Measurements from ENCODE around the gene PRRC2A. TPM values are rescaled to one million over a fixed set of nuclear protein-coding genes. Genes with fewer than 3 reads are reported as not detected.

Gene PRRC2A
- total and polyA plus RNA-seq, 2 donors, result 35.3 to 148 TPM

GRCh38 chr6:31576897-31577578 is 43.5 kb upstream of the PRRC2A start:
- Histone ChIP-seq H3K27me3 (ENCODE audit: control insufficient read depth in 2 of 2, insufficient read depth in 1 of 2, low read length in 1 of 2) (no peaks in the 10 kb centered on the region), H3K27ac (ENCODE audit: low read depth in 1 of 2, low read length in 1 of 2) (no peak overlapping the region), H3K9me3 (ENCODE audit: control insufficient read depth in 2 of 2, insufficient read depth in 1 of 2, low read length in 1 of 2) (peaks cover 0 to 7% of the 10 kb centered on the region in 2 donors), H3K36me3 (ENCODE audit: control insufficient read depth in 2 of 2, insufficient read depth in 2 of 2, low read length in 1 of 2) (peaks cover 0 to 24% of the 10 kb centered on the region in 2 donors), H3K4me3 (ENCODE audit: low read length in 2 of 2) (peak overlapping the region in 1 of 2 donors; percentile 47), H3K4me1 (ENCODE audit: control insufficient read depth in 2 of 2, insufficient read depth in 2 of 2, low read length in 2 of 2) (peaks cover 18 to 90% of the 10 kb centered on the region in 2 donors)
- no peak for DNase-seq (ENCODE audit: low read depth in 6 of 9, low spot score in 9 of 9)
- 87% methylated on average over 19 of the region's 19 CpGs for WGBS

- DNase-seq (ENCODE audit: low read depth in 6 of 9, low spot score in 9 of 9), result no peak
- Histone ChIP-seq H3K36me3 (ENCODE audit: control insufficient read depth in 2 of 2, insufficient read depth in 2 of 2, low read length in 1 of 2) (peaks cover 0 to 24% of the 10 kb centered on the region in 2 donors), H3K9me3 (ENCODE audit: control insufficient read depth in 2 of 2, insufficient read depth in 1 of 2, low read length in 1 of 2) (peaks cover 0 to 10% of the 10 kb centered on the region in 2 donors), H3K27ac (ENCODE audit: low read depth in 1 of 2, low read length in 1 of 2) (no peak overlapping the region), H3K4me1 (ENCODE audit: control insufficient read depth in 2 of 2, insufficient read depth in 2 of 2, low read length in 2 of 2) (peaks cover 18 to 90% of the 10 kb centered on the region in 2 donors), H3K4me3 (ENCODE audit: low read length in 2 of 2) (no peak overlapping the region), H3K27me3 (ENCODE audit: control insufficient read depth in 2 of 2, insufficient read depth in 1 of 2, low read length in 1 of 2) (no peaks in the 10 kb centered on the region)
- 97% methylated on average over 3 of the region's 3 CpGs for WGBS
Measured at GRCh38 chr6:31577579-31577966, 42.9 kb upstream of the PRRC2A start.

DNA sequence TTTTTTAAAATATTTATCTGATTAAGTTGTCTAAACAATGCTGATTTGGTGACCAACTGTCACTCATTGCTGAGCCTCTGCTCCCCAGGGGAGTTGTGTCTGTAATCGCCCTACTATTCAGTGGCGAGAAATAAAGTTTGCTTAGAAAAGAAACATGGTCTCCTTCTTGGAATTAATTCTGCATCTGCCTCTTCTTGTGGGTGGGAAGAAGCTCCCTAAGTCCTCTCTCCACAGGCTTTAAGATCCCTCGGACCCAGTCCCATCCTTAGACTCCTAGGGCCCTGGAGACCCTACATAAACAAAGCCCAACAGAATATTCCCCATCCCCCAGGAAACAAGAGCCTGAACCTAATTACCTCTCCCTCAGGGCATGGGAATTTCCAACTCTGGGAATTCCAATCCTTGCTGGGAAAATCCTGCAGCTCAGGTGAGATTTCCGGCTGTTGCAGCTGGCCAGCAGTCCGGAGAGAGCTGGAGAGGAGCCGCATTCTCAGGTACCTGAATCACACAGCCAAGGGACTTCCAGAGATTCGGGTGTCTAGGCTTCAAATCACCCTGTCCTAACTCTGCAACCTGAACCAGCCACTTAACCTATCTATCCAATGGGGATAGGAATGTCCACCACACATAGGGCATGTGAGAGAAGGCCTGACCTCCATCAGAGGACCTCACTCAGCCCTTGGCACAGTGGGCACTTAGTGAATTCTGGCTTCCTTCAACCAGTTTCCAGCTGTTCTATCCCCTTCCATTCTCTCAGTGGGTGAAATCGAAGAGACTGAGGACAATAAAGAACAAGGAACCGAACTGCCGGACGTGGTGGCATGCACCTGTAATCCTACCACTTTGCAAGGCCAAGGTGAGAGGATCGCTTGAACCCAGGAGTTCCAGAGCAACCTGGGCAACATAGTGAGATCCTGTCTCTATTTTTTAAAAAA is 42.1 kb upstream of the PRRC2A start:
- Histone ChIP-seq H3K36me3 (ENCODE audit: control insufficient read depth in 2 of 2, insufficient read depth in 2 of 2, low read length in 1 of 2) (peaks cover 0 to 24% of the 10 kb centered on the region in 2 donors), H3K4me3 (ENCODE audit: low read length in 2 of 2) (no peak overlapping the region), H3K9me3 (ENCODE audit: control insufficient read depth in 2 of 2, insufficient read depth in 1 of 2, low read length in 1 of 2) (peaks cover 0 to 9% of the 10 kb centered on the region in 2 donors), H3K27me3 (ENCODE audit: control insufficient read depth in 2 of 2, insufficient read depth in 1 of 2, low read length in 1 of 2) (no peaks in the 10 kb centered on the region), H3K27ac (ENCODE audit: low read depth in 1 of 2, low read length in 1 of 2) (peak overlapping the region in 1 of 2 donors; percentile 26), H3K4me1 (ENCODE audit: control insufficient read depth in 2 of 2, insufficient read depth in 2 of 2, low read length in 2 of 2) (peaks cover 19 to 90% of the 10 kb centered on the region in 2 donors)
- 97% methylated on average over 12 of the region's 12 CpGs for WGBS
- DNase-seq (ENCODE audit: low read depth in 6 of 9, low spot score in 9 of 9), result no peak

- H3K4me1 ChIP-seq (ENCODE audit: control insufficient read depth in 2 of 2, insufficient read depth in 2 of 2, low read length in 2 of 2), result peaks cover 21 to 90% of the 10 kb centered on the region in 2 donors
- 97% methylated on average over 3 of the region's 3 CpGs for WGBS
- no peak for DNase-seq (ENCODE audit: low read depth in 6 of 9, low spot score in 9 of 9)
- H3K27ac ChIP-seq (ENCODE audit: low read depth in 1 of 2, low read length in 1 of 2), result no peak overlapping the region
- no peaks in the 10 kb centered on the region for H3K27me3 ChIP-seq (ENCODE audit: control insufficient read depth in 2 of 2, insufficient read depth in 1 of 2, low read length in 1 of 2)
- H3K4me3 ChIP-seq (ENCODE audit: low read length in 2 of 2), result peak overlapping the region in 1 of 2 donors; percentile 84
- peaks cover 0 to 9% of the 10 kb centered on the region in 2 donors for H3K9me3 ChIP-seq (ENCODE audit: control insufficient read depth in 2 of 2, insufficient read depth in 1 of 2, low read length in 1 of 2)
- peaks cover 0 to 24% of the 10 kb centered on the region in 2 donors for H3K36me3 ChIP-seq (ENCODE audit: control insufficient read depth in 2 of 2, insufficient read depth in 2 of 2, low read length in 1 of 2)
Measured at GRCh38 chr6:31579119-31579505, 41.4 kb upstream of the PRRC2A start.

- peak overlapping the region; percentile 68 to 84 for H3K4me3 ChIP-seq (ENCODE audit: low read length in 2 of 2)
- no peak for DNase-seq (ENCODE audit: low read depth in 6 of 9, low spot score in 9 of 9)
Measured at GRCh38 chr6:31579546-31580437, 40.7 kb upstream of the PRRC2A start.

GRCh38 chr6:31580438-31580740 is 40.1 kb upstream of the PRRC2A start:
- peaks cover 32 to 90% of the 10 kb centered on the region in 2 donors for H3K4me1 ChIP-seq (ENCODE audit: control insufficient read depth in 2 of 2, insufficient read depth in 2 of 2, low read length in 2 of 2)
- H3K27me3 ChIP-seq (ENCODE audit: control insufficient read depth in 2 of 2, insufficient read depth in 1 of 2, low read length in 1 of 2), result no peaks in the 10 kb centered on the region
- peaks cover 0 to 9% of the 10 kb centered on the region in 2 donors for H3K9me3 ChIP-seq (ENCODE audit: control insufficient read depth in 2 of 2, insufficient read depth in 1 of 2, low read length in 1 of 2)
- WGBS, result 41% methylated on average over 11 of the region's 11 CpGs
- peak overlapping the region; percentile 98 for H3K27ac ChIP-seq (ENCODE audit: low read depth in 1 of 2, low read length in 1 of 2)
- H3K4me3 ChIP-seq (ENCODE audit: low read length in 2 of 2), result peak overlapping the region; percentile 68 to 84
- peaks cover 0 to 24% of the 10 kb centered on the region in 2 donors for H3K36me3 ChIP-seq (ENCODE audit: control insufficient read depth in 2 of 2, insufficient read depth in 2 of 2, low read length in 1 of 2)
- no peak for DNase-seq (ENCODE audit: low read depth in 6 of 9, low spot score in 9 of 9)

More at GRCh38 chr6:31579546-31580437, 40.7 kb upstream of the PRRC2A start:
- Histone ChIP-seq H3K27ac (ENCODE audit: low read depth in 1 of 2, low read length in 1 of 2) (peak overlapping the region; percentile 21 to 98), H3K36me3 (ENCODE audit: control insufficient read depth in 2 of 2, insufficient read depth in 2 of 2, low read length in 1 of 2) (peaks cover 0 to 24% of the 10 kb centered on the region in 2 donors), H3K9me3 (ENCODE audit: control insufficient read depth in 2 of 2, insufficient read depth in 1 of 2, low read length in 1 of 2) (peaks cover 0 to 9% of the 10 kb centered on the region in 2 donors), H3K4me1 (ENCODE audit: control insufficient read depth in 2 of 2, insufficient read depth in 2 of 2, low read length in 2 of 2) (peaks cover 27 to 90% of the 10 kb centered on the region in 2 donors), H3K27me3 (ENCODE audit: control insufficient read depth in 2 of 2, insufficient read depth in 1 of 2, low read length in 1 of 2) (no peaks in the 10 kb centered on the region)
- WGBS, result 96% methylated on average over 8 of the region's 8 CpGs

GRCh38 chr6:31580807-31581433 is 39.6 kb upstream of the PRRC2A start:
- peaks cover 0 to 9% of the 10 kb centered on the region in 2 donors for H3K9me3 ChIP-seq (ENCODE audit: control insufficient read depth in 2 of 2, insufficient read depth in 1 of 2, low read length in 1 of 2)
- H3K27ac ChIP-seq (ENCODE audit: low read depth in 1 of 2, low read length in 1 of 2), result peak overlapping the region; percentile 98
- WGBS, result under 1% methylated on average over 62 of the region's 62 CpGs
- H3K4me1 ChIP-seq (ENCODE audit: control insufficient read depth in 2 of 2, insufficient read depth in 2 of 2, low read length in 2 of 2), result peaks cover 36 to 90% of the 10 kb centered on the region in 2 donors
- peak overlapping the region; percentile 68 to 84 for H3K4me3 ChIP-seq (ENCODE audit: low read length in 2 of 2)
- DNase-seq (ENCODE audit: low read depth in 6 of 9, low spot score in 9 of 9), result peak in 6 of 9 donors; percentile 71 to 93 (median 86)
- peaks cover 0 to 24% of the 10 kb centered on the region in 2 donors for H3K36me3 ChIP-seq (ENCODE audit: control insufficient read depth in 2 of 2, insufficient read depth in 2 of 2, low read length in 1 of 2)
- H3K27me3 ChIP-seq (ENCODE audit: control insufficient read depth in 2 of 2, insufficient read depth in 1 of 2, low read length in 1 of 2), result no peaks in the 10 kb centered on the region
